Measurements from ENCODE around the gene C13orf42. TPM values are rescaled to one million over a fixed set of nuclear protein-coding genes. Genes with fewer than 3 reads are reported as not detected.

Gene C13orf42
- not detected in 2 replicates for total RNA-seq (2014; rRNA removed; shearing (Covaris generic); ENCODE audit: low replicate concordance)

- Histone ChIP-seq H3K27me3 (ENCODE audit: low read length) (no peaks in the 10 kb centered on the region), H3K9me3 (ENCODE audit: low read length) (no peaks in the 10 kb centered on the region), H3K36me3 (ENCODE audit: insufficient read depth, low read length) (no peaks in the 10 kb centered on the region), H4K20me1 (ENCODE audit: insufficient read depth, low read depth, low read length) (no peaks in the 10 kb centered on the region), H3K4me1 (ENCODE audit: low read length) (no peaks in the 10 kb centered on the region), H3K79me2 (ENCODE audit: low read length) (no peaks in the 10 kb centered on the region), H3K4me3 (ENCODE audit: low read length) (no peak within 1 kb of the TSS), H3K27ac (ENCODE audit: low read length) (no peak within 1 kb of the TSS), H2AFZ (ENCODE audit: low read length) (no peak within 1 kb of the TSS), H3K4me2 (ENCODE audit: low read depth, low read length, poor library complexity, severe bottlenecking) (no peak within 1 kb of the TSS), H3K9me2 (replicated peaks; ENCODE audit: insufficient read depth, low read length) (no peaks in the 10 kb centered on the region), H3K9ac (ENCODE audit: low read length) (no peak within 1 kb of the TSS)
- no peak for DNase-seq
Measured at GRCh38 chr13:51111174-51111573, at the start of gene C13orf42. Gene C13orf42 (minus strand): TSS chr13:51111274. CDS start chr13:51111209, 65 bp downstream.

GRCh38 chr13:51158880-51159518 lies 47.9 kb upstream of the C13orf42 start:
- no peaks in the 10 kb centered on the region for H3K9me2 ChIP-seq (replicated peaks; ENCODE audit: insufficient read depth, low read length)
- H3K4me1 ChIP-seq (ENCODE audit: low read length): no peaks in the 10 kb centered on the region
- H3K27ac ChIP-seq (ENCODE audit: low read length): no peak overlapping the region
- no peaks in the 10 kb centered on the region for H3K79me2 ChIP-seq (ENCODE audit: low read length)
- H3K36me3 ChIP-seq (ENCODE audit: insufficient read depth, low read length): no peaks in the 10 kb centered on the region
- DNase-seq: no peak
- no peak overlapping the region for H3K4me3 ChIP-seq (ENCODE audit: low read length)
- H3K4me2 ChIP-seq (ENCODE audit: low read depth, low read length, poor library complexity, severe bottlenecking): no peak overlapping the region
- H4K20me1 ChIP-seq (ENCODE audit: insufficient read depth, low read depth, low read length): no peaks in the 10 kb centered on the region
- H3K27me3 ChIP-seq (ENCODE audit: low read length): no peaks in the 10 kb centered on the region
- no peaks in the 10 kb centered on the region for H3K9me3 ChIP-seq (ENCODE audit: low read length)
- no peak overlapping the region for H3K9ac ChIP-seq (ENCODE audit: low read length)
- no peak overlapping the region for H2AFZ ChIP-seq (ENCODE audit: low read length)

- H3K4me1 ChIP-seq (ENCODE audit: low read length): no peaks in the 10 kb centered on the region
- H3K9ac ChIP-seq (ENCODE audit: low read length): no peak overlapping the region
- no peaks in the 10 kb centered on the region for H4K20me1 ChIP-seq (ENCODE audit: insufficient read depth, low read depth, low read length)
- H3K4me3 ChIP-seq (ENCODE audit: low read length): no peak overlapping the region
- H3K9me3 ChIP-seq (ENCODE audit: low read length): no peaks in the 10 kb centered on the region
- H3K9me2 ChIP-seq (replicated peaks; ENCODE audit: insufficient read depth, low read length): no peaks in the 10 kb centered on the region
- H3K36me3 ChIP-seq (ENCODE audit: insufficient read depth, low read length): no peaks in the 10 kb centered on the region
- H3K4me2 ChIP-seq (ENCODE audit: low read depth, low read length, poor library complexity, severe bottlenecking): no peak overlapping the region
- H3K79me2 ChIP-seq (ENCODE audit: low read length): no peaks in the 10 kb centered on the region
- H2AFZ ChIP-seq (ENCODE audit: low read length): no peak overlapping the region
- H3K27me3 ChIP-seq (ENCODE audit: low read length): no peaks in the 10 kb centered on the region
- H3K27ac ChIP-seq (ENCODE audit: low read length): no peak overlapping the region
- DNase-seq: peak; percentile 44
Measured at GRCh38 chr13:51158365-51158764, 47.3 kb upstream of the C13orf42 start.

GRCh38 chr13:51156648-51157047 lies 45.6 kb upstream of the C13orf42 start:
- no peaks in the 10 kb centered on the region for H3K4me1 ChIP-seq (ENCODE audit: low read length)
- H3K4me2 ChIP-seq (ENCODE audit: low read depth, low read length, poor library complexity, severe bottlenecking): no peak overlapping the region
- no peaks in the 10 kb centered on the region for H3K36me3 ChIP-seq (ENCODE audit: insufficient read depth, low read length)
- no peak overlapping the region for H3K4me3 ChIP-seq (ENCODE audit: low read length)
- H3K27me3 ChIP-seq (ENCODE audit: low read length): no peaks in the 10 kb centered on the region
- H3K27ac ChIP-seq (ENCODE audit: low read length): no peak overlapping the region
- H2AFZ ChIP-seq (ENCODE audit: low read length): no peak overlapping the region
- H3K9me2 ChIP-seq (replicated peaks; ENCODE audit: insufficient read depth, low read length): no peaks in the 10 kb centered on the region
- no peaks in the 10 kb centered on the region for H3K9me3 ChIP-seq (ENCODE audit: low read length)
- no peaks in the 10 kb centered on the region for H4K20me1 ChIP-seq (ENCODE audit: insufficient read depth, low read depth, low read length)
- no peak for DNase-seq
- no peak overlapping the region for H3K9ac ChIP-seq (ENCODE audit: low read length)
- no peaks in the 10 kb centered on the region for H3K79me2 ChIP-seq (ENCODE audit: low read length)

- Histone ChIP-seq H4K20me1 (ENCODE audit: insufficient read depth, low read depth, low read length) (no peaks in the 10 kb centered on the region), H3K36me3 (ENCODE audit: insufficient read depth, low read length) (no peaks in the 10 kb centered on the region), H3K9me2 (replicated peaks; ENCODE audit: insufficient read depth, low read length) (no peaks in the 10 kb centered on the region), H2AFZ (ENCODE audit: low read length) (no peak overlapping the region), H3K27ac (ENCODE audit: low read length) (no peak overlapping the region), H3K9ac (ENCODE audit: low read length) (no peak overlapping the region), H3K4me2 (ENCODE audit: low read depth, low read length, poor library complexity, severe bottlenecking) (no peak overlapping the region), H3K4me3 (ENCODE audit: low read length) (no peak overlapping the region), H3K4me1 (ENCODE audit: low read length) (no peaks in the 10 kb centered on the region), H3K27me3 (ENCODE audit: low read length) (no peaks in the 10 kb centered on the region), H3K79me2 (ENCODE audit: low read length) (no peaks in the 10 kb centered on the region), H3K9me3 (ENCODE audit: low read length) (no peaks in the 10 kb centered on the region)
- DNase-seq: no peak
Measured at GRCh38 chr13:51155776-51156515, 44.9 kb upstream of the C13orf42 start.

- no peak overlapping the region for H3K4me3 ChIP-seq (ENCODE audit: low read length)
- H3K9me3 ChIP-seq (ENCODE audit: low read length): no peaks in the 10 kb centered on the region
- no peaks in the 10 kb centered on the region for H3K36me3 ChIP-seq (ENCODE audit: insufficient read depth, low read length)
- H3K4me1 ChIP-seq (ENCODE audit: low read length): no peaks in the 10 kb centered on the region
- H3K9ac ChIP-seq (ENCODE audit: low read length): no peak overlapping the region
- no peak for DNase-seq
- no peak overlapping the region for H2AFZ ChIP-seq (ENCODE audit: low read length)
- H3K4me2 ChIP-seq (ENCODE audit: low read depth, low read length, poor library complexity, severe bottlenecking): no peak overlapping the region
- no peaks in the 10 kb centered on the region for H4K20me1 ChIP-seq (ENCODE audit: insufficient read depth, low read depth, low read length)
- H3K9me2 ChIP-seq (replicated peaks; ENCODE audit: insufficient read depth, low read length): no peaks in the 10 kb centered on the region
- no peaks in the 10 kb centered on the region for H3K79me2 ChIP-seq (ENCODE audit: low read length)
- H3K27ac ChIP-seq (ENCODE audit: low read length): no peak overlapping the region
- H3K27me3 ChIP-seq (ENCODE audit: low read length): no peaks in the 10 kb centered on the region
Measured at GRCh38 chr13:51155161-51155560, 44.1 kb upstream of the C13orf42 start.

GRCh38 chr13:51154029-51154555 lies 43.0 kb upstream of the C13orf42 start:
- H3K9me2 ChIP-seq (replicated peaks; ENCODE audit: insufficient read depth, low read length): no peaks in the 10 kb centered on the region
- no peaks in the 10 kb centered on the region for H3K4me1 ChIP-seq (ENCODE audit: low read length)
- no peaks in the 10 kb centered on the region for H3K36me3 ChIP-seq (ENCODE audit: insufficient read depth, low read length)
- no peaks in the 10 kb centered on the region for H4K20me1 ChIP-seq (ENCODE audit: insufficient read depth, low read depth, low read length)
- no peak for DNase-seq
- H3K79me2 ChIP-seq (ENCODE audit: low read length): no peaks in the 10 kb centered on the region
- no peak overlapping the region for H2AFZ ChIP-seq (ENCODE audit: low read length)
- no peaks in the 10 kb centered on the region for H3K27me3 ChIP-seq (ENCODE audit: low read length)
- no peak overlapping the region for H3K4me2 ChIP-seq (ENCODE audit: low read depth, low read length, poor library complexity, severe bottlenecking)
- no peak overlapping the region for H3K9ac ChIP-seq (ENCODE audit: low read length)
- H3K9me3 ChIP-seq (ENCODE audit: low read length): no peaks in the 10 kb centered on the region
- H3K27ac ChIP-seq (ENCODE audit: low read length): no peak overlapping the region
- H3K4me3 ChIP-seq (ENCODE audit: low read length): no peak overlapping the region

- no peaks in the 10 kb centered on the region for H3K9me3 ChIP-seq (ENCODE audit: low read length)
- H3K27ac ChIP-seq (ENCODE audit: low read length): no peak overlapping the region
- H4K20me1 ChIP-seq (ENCODE audit: insufficient read depth, low read depth, low read length): no peaks in the 10 kb centered on the region
- no peaks in the 10 kb centered on the region for H3K27me3 ChIP-seq (ENCODE audit: low read length)
- no peak for DNase-seq
- no peaks in the 10 kb centered on the region for H3K4me1 ChIP-seq (ENCODE audit: low read length)
- H3K9me2 ChIP-seq (replicated peaks; ENCODE audit: insufficient read depth, low read length): no peaks in the 10 kb centered on the region
- H3K4me2 ChIP-seq (ENCODE audit: low read depth, low read length, poor library complexity, severe bottlenecking): no peak overlapping the region
- H2AFZ ChIP-seq (ENCODE audit: low read length): no peak overlapping the region
- no peaks in the 10 kb centered on the region for H3K36me3 ChIP-seq (ENCODE audit: insufficient read depth, low read length)
- no peak overlapping the region for H3K9ac ChIP-seq (ENCODE audit: low read length)
- H3K4me3 ChIP-seq (ENCODE audit: low read length): no peak overlapping the region
- H3K79me2 ChIP-seq (ENCODE audit: low read length): no peaks in the 10 kb centered on the region
Measured at GRCh38 chr13:51153527-51153926, 42.5 kb upstream of the C13orf42 start.

All from Karpas-422 (cell line).